A549 (cell line): ENCODE data around the gene TMEM273.

Experiments used
- KDM5A ChIP-seq: fragments of 200-600 bp; sonication (generic); IDR thresholded peaks from 2 replicates; pipeline ENCODE4 v1.6.1; 2016; ENCODE audit warnings: antibody characterized with exemption, mild to moderate bottlenecking
- MAX ChIP-seq: IDR thresholded peaks from 2 replicates; pipeline ENCODE4 v1.6.1; 2012
- TP53 ChIP-seq: fragments of 250-450 bp; sonication (Bioruptor Pico); IDR thresholded peaks from 2 replicates; pipeline ENCODE4 v1.5.0; 2021; ENCODE audit warnings: mild to moderate bottlenecking, moderate library complexity
- ZFP36 ChIP-seq: fragments of 450-650 bp; IDR thresholded peaks from 2 replicates; pipeline ENCODE4 v1.6.1; 2014; ENCODE audit warnings: borderline replicate concordance; ENCODE audit not compliant: partially characterized antibody
- TF ChIP-seq, protein P1 (sequence below): fragments of 450-650 bp; IDR thresholded peaks from 2 replicates; pipeline ENCODE4 v1.6.1; 2014; ENCODE audit warnings: antibody characterized with exemption

DNA sequence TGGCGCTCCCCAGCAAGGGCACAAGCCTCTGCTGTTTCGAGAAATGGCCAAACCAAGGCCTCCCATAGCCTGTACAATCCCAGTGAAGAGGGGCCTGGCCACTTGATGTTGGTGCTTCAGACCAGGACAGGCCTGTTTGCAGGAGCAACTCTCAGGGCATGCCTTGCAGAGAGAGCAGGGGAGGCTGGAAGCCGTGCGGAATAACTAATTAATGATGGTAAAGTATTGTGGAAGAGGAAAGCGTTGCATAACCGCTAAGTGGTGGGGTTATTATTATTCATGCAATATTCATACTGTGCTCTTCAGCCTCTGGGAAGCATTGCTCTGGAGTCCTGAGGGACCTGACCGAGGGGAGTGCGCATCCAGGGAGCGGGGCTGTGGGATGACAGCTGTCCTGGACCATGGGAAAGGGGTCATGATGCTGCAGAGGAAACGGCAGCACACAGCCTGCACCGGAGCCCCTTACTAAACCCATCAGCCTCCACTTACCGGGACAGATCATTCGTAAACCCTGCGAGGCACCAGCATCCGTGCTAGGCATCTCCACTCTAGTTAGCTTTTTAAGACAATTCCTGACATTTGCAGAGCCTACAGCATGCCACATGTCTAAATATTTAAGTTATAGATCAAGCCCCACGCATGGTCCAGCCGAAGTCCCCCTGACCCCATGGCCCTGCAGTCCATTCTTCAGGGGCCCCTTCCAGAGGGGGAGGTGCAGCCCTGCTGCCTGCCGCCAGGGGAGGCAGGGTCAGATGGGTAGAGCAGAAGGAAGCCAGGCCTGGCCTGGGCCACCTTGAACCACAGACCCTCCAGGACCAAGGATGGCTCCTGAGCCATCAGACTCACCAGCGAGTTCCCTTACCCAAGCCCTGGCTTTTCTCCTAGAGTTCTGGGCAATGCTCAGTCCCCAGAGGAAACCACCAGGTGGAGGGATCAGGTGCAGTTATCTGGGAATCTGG, 11.6 kb downstream of the TMEM273 start:
- TF ChIP-seq MAX = no peak
- TF ChIP-seq ZFP36 = no peak
- no peak for TF ChIP-seq KDM5A
- TF ChIP-seq, protein P1, sequence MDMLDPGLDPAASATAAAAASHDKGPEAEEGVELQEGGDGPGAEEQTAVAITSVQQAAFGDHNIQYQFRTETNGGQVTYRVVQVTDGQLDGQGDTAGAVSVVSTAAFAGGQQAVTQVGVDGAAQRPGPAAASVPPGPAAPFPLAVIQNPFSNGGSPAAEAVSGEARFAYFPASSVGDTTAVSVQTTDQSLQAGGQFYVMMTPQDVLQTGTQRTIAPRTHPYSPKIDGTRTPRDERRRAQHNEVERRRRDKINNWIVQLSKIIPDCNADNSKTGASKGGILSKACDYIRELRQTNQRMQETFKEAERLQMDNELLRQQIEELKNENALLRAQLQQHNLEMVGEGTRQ = no peak
- TF ChIP-seq TP53 (CRISPR knock-in tag) = no peak
